IPS-18c (cell line): ENCODE data around the gene NELFE.
"Not testable (repeated sequence)": the region's sequence is repeated elsewhere in the genome, so short reads cannot be mapped to it uniquely, and the experiment has no call there.

Experiments used
- H3K4me3 ChIP-seq: 2 replicates; pipeline ENCODE4 v1.7.0; 2013; ENCODE audit warnings: low read depth, mild to moderate bottlenecking, low read length, moderate library complexity; ENCODE audit not compliant: insufficient read depth
- H3K9me3 ChIP-seq: one replicate; pipeline ENCODE4 v1.6.1; 2013; ENCODE audit warnings: mild to moderate bottlenecking, low read length, moderate library complexity; ENCODE audit not compliant: control insufficient read depth, insufficient read depth

The NELFE gene

GRCh38 chr6:31978831-31979230 is 20.1 kb upstream of the NELFE start:
- no peaks in the 10 kb centered on the region for H3K9me3 ChIP-seq
- H3K4me3 ChIP-seq = no peak overlapping the region

- H3K4me3 ChIP-seq = no peak overlapping the region
- no peaks in the 10 kb centered on the region for H3K9me3 ChIP-seq
Measured at GRCh38 chr6:31977816-31978431, 19.2 kb upstream of the NELFE start.

GRCh38 chr6:31976065-31976464 is 17.3 kb upstream of the NELFE start:
- not testable (repeated sequence) for H3K9me3 ChIP-seq, H3K4me3 ChIP-seq

GRCh38 chr6:31972709-31973350 is 14.1 kb upstream of the NELFE start:
- H3K9me3 ChIP-seq = no peaks in the 10 kb centered on the region
- H3K4me3 ChIP-seq = peak overlapping the region; percentile 92

- H3K4me3 ChIP-seq = peak within 1 kb of the TSS; percentile 92
Measured at GRCh38 chr6:31971993-31972708, 13.4 kb upstream of the NELFE start, which contains the start of gene DXO. DXO (minus strand) TSS chr6:31972138; CDS start chr6:31971675, 463 bp downstream.

GRCh38 chr6:31971279-31971992 is 12.7 kb upstream of the NELFE start:
- H3K9me3 ChIP-seq = no peaks in the 10 kb centered on the region
- H3K4me3 ChIP-seq = peak overlapping the region; percentile 92

More at GRCh38 chr6:31971993-31972708, 13.4 kb upstream of the NELFE start, which contains the start of gene DXO:
- no peaks in the 10 kb centered on the region for H3K9me3 ChIP-seq

GRCh38 chr6:31970604-31971271 is 12.0 kb upstream of the NELFE start:
- peak overlapping the region; percentile 92; the same call in 1 of the 2 replicates for H3K4me3 ChIP-seq
- no peaks in the 10 kb centered on the region for H3K9me3 ChIP-seq

- no peaks in the 10 kb centered on the region for H3K9me3 ChIP-seq
- H3K4me3 ChIP-seq = no peak overlapping the region
Measured at GRCh38 chr6:31969712-31970603, 11.2 kb upstream of the NELFE start.

GRCh38 chr6:31968791-31969711 is 10.3 kb upstream of the NELFE start:
- H3K9me3 ChIP-seq = no peaks in the 10 kb centered on the region
- no peak overlapping the region for H3K4me3 ChIP-seq

- H3K4me3 ChIP-seq = no peak overlapping the region
- H3K9me3 ChIP-seq = no peaks in the 10 kb centered on the region
Measured at GRCh38 chr6:31968326-31968725, 9.6 kb upstream of the NELFE start.

GRCh38 chr6:31967926-31968320 is 9.2 kb upstream of the NELFE start:
- no peaks in the 10 kb centered on the region for H3K9me3 ChIP-seq
- no peak overlapping the region for H3K4me3 ChIP-seq

- Histone ChIP-seq H3K4me3 (no peak overlapping the region), H3K9me3 (no peaks in the 10 kb centered on the region)
Measured at GRCh38 chr6:31966997-31967925, 8.5 kb upstream of the NELFE start.

GRCh38 chr6:31966506-31966905 is 7.7 kb upstream of the NELFE start:
- Histone ChIP-seq H3K4me3 (no peak overlapping the region), H3K9me3 (no peaks in the 10 kb centered on the region)

- Histone ChIP-seq H3K4me3 (no peak overlapping the region), H3K9me3 (no peaks in the 10 kb centered on the region)
Measured at GRCh38 chr6:31965700-31966099, 6.9 kb upstream of the NELFE start.
